ENCODE results near the gene KLLN. TPM values are rescaled to one million over a fixed set of nuclear protein-coding genes. Genes with fewer than 3 reads are reported as not detected.
A peak's percentile ranks its signal among the peaks of the same experiment; 100 is the strongest.

KLLN gene
- total and polyA plus RNA-seq, 2 donors (not counting 1 experiment from before 2014, with no cell fraction given) = 0.49 to 0.66 TPM

DNA sequence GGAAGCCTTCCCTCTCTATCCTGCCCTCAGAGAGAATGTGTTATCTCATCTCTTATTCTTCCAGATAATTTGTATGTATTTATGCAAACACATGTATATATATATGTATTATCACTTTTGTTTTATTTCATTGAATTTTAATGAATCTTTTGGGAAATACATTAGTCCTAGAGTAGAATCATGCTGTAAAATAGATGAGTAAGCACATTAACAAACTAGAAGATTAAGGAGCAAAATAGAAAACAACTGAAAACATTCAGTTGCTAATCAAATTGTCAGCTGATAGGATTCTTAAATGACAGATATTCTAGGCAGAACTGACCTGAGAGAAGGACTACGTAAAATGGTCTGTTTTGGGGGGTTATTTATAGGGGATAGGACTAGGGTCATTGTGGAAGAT lies 11.2 kb downstream of the KLLN start:
- no peaks in the 10 kb centered on the region for H3K27me3 ChIP-seq (ENCODE audit: control insufficient read depth, insufficient read depth, low read length)

DNA sequence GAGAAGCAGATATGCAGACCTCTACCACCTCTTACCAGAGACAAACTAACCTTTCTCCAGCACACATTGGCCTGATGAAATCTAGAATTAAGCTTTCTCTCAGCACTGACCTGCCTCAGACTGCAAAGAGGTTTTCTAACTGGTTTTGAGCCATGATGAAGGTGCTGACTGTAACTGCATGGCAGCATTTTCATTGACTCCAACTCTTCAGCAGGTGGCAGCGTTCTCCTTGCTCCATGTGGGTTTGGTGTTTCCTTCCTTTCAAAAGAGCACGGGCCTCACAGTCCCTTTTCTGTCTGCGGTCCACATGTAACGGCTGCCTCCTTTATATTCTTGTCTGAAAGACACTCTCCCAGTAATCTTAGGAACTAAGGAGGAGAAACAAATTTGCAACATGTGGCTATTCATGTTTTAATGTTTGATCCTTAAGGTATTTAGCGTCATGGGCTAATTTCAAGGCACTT lies 12.6 kb downstream of the KLLN start:
- DNase-seq (ENCODE audit: low read depth in 2 of 2) = peak; percentile 70 to 76
- Histone ChIP-seq H4K20me1 (ENCODE audit: control insufficient read depth, extremely low read depth, insufficient read depth, low read length) (no peaks in the 10 kb centered on the region), H3K9me3 (ENCODE audit: control insufficient read depth, insufficient read depth, low read depth, low read length) (no peaks in the 10 kb centered on the region), H3K79me2 (ENCODE audit: control insufficient read depth, insufficient read depth, low read length) (no peaks in the 10 kb centered on the region), H3K4me2 (ENCODE audit: extremely low read depth, insufficient read depth, low read length) (no peak overlapping the region), H3K36me3 (ENCODE audit: control insufficient read depth, insufficient read depth, low read length) (no peaks in the 10 kb centered on the region), H2AFZ (ENCODE audit: low read length) (peak overlapping the region; percentile 50), H3K27me3 (ENCODE audit: control insufficient read depth, insufficient read depth, low read length) (no peaks in the 10 kb centered on the region), H3K27ac (ENCODE audit: insufficient read depth, low read length) (no peak overlapping the region), H3K9ac (ENCODE audit: insufficient read depth, low read length) (no peak overlapping the region), H3K4me3 (replicated peaks in 1 of 4; ENCODE audit: control extremely low read depth in 1 of 4, insufficient read depth in 1 of 4, low read depth in 3 of 4, low read length in 4 of 4) (no peak overlapping the region), H3K4me1 (ENCODE audit: control insufficient read depth, extremely low read depth, insufficient read depth, low read length) (no peaks in the 10 kb centered on the region)
- TF ChIP-seq, protein P1, sequence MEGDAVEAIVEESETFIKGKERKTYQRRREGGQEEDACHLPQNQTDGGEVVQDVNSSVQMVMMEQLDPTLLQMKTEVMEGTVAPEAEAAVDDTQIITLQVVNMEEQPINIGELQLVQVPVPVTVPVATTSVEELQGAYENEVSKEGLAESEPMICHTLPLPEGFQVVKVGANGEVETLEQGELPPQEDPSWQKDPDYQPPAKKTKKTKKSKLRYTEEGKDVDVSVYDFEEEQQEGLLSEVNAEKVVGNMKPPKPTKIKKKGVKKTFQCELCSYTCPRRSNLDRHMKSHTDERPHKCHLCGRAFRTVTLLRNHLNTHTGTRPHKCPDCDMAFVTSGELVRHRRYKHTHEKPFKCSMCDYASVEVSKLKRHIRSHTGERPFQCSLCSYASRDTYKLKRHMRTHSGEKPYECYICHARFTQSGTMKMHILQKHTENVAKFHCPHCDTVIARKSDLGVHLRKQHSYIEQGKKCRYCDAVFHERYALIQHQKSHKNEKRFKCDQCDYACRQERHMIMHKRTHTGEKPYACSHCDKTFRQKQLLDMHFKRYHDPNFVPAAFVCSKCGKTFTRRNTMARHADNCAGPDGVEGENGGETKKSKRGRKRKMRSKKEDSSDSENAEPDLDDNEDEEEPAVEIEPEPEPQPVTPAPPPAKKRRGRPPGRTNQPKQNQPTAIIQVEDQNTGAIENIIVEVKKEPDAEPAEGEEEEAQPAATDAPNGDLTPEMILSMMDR (conservative IDR thresholded peaks at IDR 0.05 in 1 of 2, IDR thresholded peaks at IDR 0.05 in 1 of 2; ENCODE audit: low read depth in 1 of 2, low read length in 2 of 2) = peak; percentile 75 to 76
- TF ChIP-seq EZH2 (IDR thresholded peaks at IDR 0.05; ENCODE audit: low read length, missing control alignments) = no peak

More for the DNA sequence above, 11.2 kb downstream of the KLLN start:
- H3K27ac ChIP-seq (ENCODE audit: insufficient read depth, low read length) = no peak overlapping the region
- no peaks in the 10 kb centered on the region for H3K36me3 ChIP-seq (ENCODE audit: control insufficient read depth, insufficient read depth, low read length)
- no peak overlapping the region for H2AFZ ChIP-seq (ENCODE audit: low read length)
- no peaks in the 10 kb centered on the region for H3K9me3 ChIP-seq (ENCODE audit: control insufficient read depth, insufficient read depth, low read depth, low read length)
- no peak for DNase-seq (ENCODE audit: low read depth in 2 of 2)
- H4K20me1 ChIP-seq (ENCODE audit: control insufficient read depth, extremely low read depth, insufficient read depth, low read length) = no peaks in the 10 kb centered on the region
- H3K4me3 ChIP-seq (replicated peaks in 1 of 4; ENCODE audit: control extremely low read depth in 1 of 4, insufficient read depth in 1 of 4, low read depth in 3 of 4, low read length in 4 of 4) = no peak overlapping the region
- H3K9ac ChIP-seq (ENCODE audit: insufficient read depth, low read length) = no peak overlapping the region
- H3K79me2 ChIP-seq (ENCODE audit: control insufficient read depth, insufficient read depth, low read length) = no peaks in the 10 kb centered on the region
- no peak overlapping the region for H3K4me2 ChIP-seq (ENCODE audit: extremely low read depth, insufficient read depth, low read length)
- no peaks in the 10 kb centered on the region for H3K4me1 ChIP-seq (ENCODE audit: control insufficient read depth, extremely low read depth, insufficient read depth, low read length)
- TF ChIP-seq EZH2 (IDR thresholded peaks at IDR 0.05; ENCODE audit: low read length, missing control alignments) = no peak
- TF ChIP-seq, protein P1 (conservative IDR thresholded peaks at IDR 0.05 in 1 of 2, IDR thresholded peaks at IDR 0.05 in 1 of 2; ENCODE audit: low read depth in 1 of 2, low read length in 2 of 2) = no peak

DNA sequence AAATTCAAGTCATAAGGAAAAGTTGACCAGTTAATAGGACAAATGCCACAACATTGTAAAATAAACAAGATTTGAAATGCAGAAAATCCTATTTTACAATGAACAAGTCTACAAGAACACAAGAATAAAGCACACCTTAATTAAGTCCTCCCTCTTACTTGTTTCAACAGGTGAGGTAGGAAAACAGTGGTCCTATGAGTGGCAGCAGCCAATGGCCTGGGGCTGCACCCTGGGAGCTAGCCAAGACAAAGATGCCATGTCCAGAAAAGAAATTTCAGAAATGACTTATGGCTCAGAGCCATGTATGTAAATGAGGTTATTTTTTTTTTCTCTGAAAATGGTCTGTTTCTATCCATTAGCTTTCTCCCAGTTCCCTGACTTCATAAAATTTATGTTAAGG lies 14.3 kb downstream of the KLLN start:
- H4K20me1 ChIP-seq (ENCODE audit: control insufficient read depth, extremely low read depth, insufficient read depth, low read length) = no peaks in the 10 kb centered on the region
- no peaks in the 10 kb centered on the region for H3K4me1 ChIP-seq (ENCODE audit: control insufficient read depth, extremely low read depth, insufficient read depth, low read length)
- no peak overlapping the region for H3K4me2 ChIP-seq (ENCODE audit: extremely low read depth, insufficient read depth, low read length)
- DNase-seq (ENCODE audit: low read depth in 2 of 2) = no peak
- no peak overlapping the region for H3K27ac ChIP-seq (ENCODE audit: insufficient read depth, low read length)
- H3K36me3 ChIP-seq (ENCODE audit: control insufficient read depth, insufficient read depth, low read length) = no peaks in the 10 kb centered on the region
- no peaks in the 10 kb centered on the region for H3K9me3 ChIP-seq (ENCODE audit: control insufficient read depth, insufficient read depth, low read depth, low read length)
- H3K27me3 ChIP-seq (ENCODE audit: control insufficient read depth, insufficient read depth, low read length) = no peaks in the 10 kb centered on the region
- no peak overlapping the region for H3K9ac ChIP-seq (ENCODE audit: insufficient read depth, low read length)
- TF ChIP-seq EZH2 (IDR thresholded peaks at IDR 0.05; ENCODE audit: low read length, missing control alignments) = no peak
- TF ChIP-seq, protein P1 (conservative IDR thresholded peaks at IDR 0.05 in 1 of 2, IDR thresholded peaks at IDR 0.05 in 1 of 2; ENCODE audit: low read depth in 1 of 2, low read length in 2 of 2) = no peak
- no peak overlapping the region for H2AFZ ChIP-seq (ENCODE audit: low read length)
- H3K79me2 ChIP-seq (ENCODE audit: control insufficient read depth, insufficient read depth, low read length) = no peaks in the 10 kb centered on the region
- no peak overlapping the region for H3K4me3 ChIP-seq (replicated peaks in 1 of 4; ENCODE audit: control extremely low read depth in 1 of 4, insufficient read depth in 1 of 4, low read depth in 3 of 4, low read length in 4 of 4)
